Measurements from ENCODE around the gene TNIP1. TPM values are rescaled to one million over a fixed set of nuclear protein-coding genes. Genes with fewer than 3 reads are reported as not detected.

TNIP1 gene
- total RNA-seq, 3 donors from 2014 or later = 199 to 329 (median 211) TPM

DNA sequence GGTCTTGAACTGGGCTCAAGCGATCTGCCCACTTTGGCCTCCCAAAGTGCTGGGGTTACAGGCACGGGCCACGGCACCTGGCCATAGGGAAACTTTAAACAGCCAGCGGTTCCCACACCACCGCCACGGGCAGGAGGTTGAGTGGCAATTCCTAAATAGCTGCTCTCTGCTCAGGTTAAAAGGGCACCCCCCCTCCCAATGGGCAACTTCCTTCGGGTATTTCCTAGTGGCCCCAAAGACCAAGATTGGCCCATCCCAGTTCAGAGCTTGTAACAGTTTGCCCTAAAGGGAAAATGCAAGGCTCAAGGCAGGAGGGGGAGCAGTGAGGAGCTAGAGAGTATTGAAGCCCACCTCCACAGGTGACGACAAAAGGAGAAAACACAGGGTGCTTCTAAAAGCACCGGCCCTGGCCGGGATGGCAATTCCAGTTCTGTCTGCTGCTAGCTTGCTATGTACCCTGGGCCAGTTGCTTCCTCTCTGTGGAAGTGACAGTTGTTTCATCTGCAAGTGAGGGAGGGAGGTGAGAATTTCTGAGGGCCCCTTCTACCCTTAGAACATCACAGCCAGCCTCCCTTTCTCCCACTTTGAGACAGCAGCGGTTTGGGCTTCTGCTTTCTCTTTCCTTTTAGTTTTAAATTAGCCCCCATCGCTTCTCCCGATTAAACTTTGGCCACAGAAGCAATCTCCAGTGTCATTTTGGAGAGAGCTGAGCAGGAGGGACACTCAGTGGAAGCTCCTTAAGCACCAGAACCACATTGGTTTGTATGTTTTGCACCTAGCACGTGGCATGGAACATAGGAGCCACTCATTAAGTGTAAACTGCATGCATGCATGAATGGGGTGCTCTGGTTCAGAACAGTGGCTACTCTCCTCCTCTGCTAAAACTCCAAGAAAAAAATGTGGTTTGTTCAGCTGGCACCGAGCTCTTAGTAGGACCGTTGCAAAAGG lies 17.3 kb upstream of the TNIP1 start:
- DNase-seq (no peak), ATAC-seq (peak; percentile 72 to 81)
- Mint-ChIP-seq H3K9me3 (no peaks in the 10 kb centered on the region), H3K36me3 (ENCODE audit: insufficient read depth) (peaks cover 19% of the 10 kb centered on the region), H3K4me3 (peak overlapping the region; percentile 41), H3K4me1 (ENCODE audit: low read depth) (peaks cover 67% of the 10 kb centered on the region), H3K27me3 (ENCODE audit: low read depth) (no peaks in the 10 kb centered on the region)

DNA sequence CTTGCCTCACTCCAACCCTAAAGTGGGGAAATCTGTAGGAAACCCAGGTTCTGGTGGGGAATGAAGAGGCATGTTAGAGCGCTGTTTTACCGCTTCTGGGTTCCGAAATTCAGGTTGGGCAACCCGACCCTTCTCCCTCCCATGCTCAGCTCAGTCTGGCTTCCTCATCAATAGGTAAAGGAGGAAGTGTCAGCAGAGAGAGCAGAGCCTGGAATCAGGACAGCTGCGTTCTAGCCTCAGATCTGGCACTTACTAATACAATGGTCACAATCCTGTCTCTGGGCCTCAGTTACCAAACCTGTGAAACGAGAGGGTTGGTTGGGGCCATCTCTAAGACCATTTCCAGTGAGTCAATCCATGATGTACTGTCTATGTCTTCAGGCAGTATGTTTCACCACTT lies 16.2 kb upstream of the TNIP1 start:
- no peak for DNase-seq
- H3K4me1 Mint-ChIP-seq (ENCODE audit: low read depth) = peaks cover 73% of the 10 kb centered on the region
- H3K9me3 Mint-ChIP-seq = no peaks in the 10 kb centered on the region
- H3K4me3 Mint-ChIP-seq = no peak overlapping the region
- H3K36me3 Mint-ChIP-seq (ENCODE audit: insufficient read depth) = peaks cover 16% of the 10 kb centered on the region
- no peak for ATAC-seq
- no peaks in the 10 kb centered on the region for H3K27me3 Mint-ChIP-seq (ENCODE audit: low read depth)

DNA sequence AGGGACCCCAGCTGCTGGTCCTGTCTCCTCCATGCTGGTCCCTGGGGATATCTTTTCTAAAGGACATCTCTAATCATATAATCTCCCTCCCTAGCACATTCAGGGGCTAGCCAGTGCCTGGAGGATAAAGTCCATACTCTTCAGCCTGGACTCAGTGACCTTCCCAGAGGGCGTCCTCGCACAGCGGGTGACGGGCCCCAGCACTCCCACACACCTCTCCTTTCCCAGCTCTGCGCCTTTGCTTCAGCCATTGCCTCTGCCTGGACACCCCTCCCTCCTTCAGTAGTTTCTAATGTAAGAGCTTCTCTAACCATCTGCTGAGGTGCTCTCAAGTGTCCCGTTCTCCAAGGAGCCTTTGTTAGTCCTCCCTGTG lies 15.2 kb upstream of the TNIP1 start:
- ATAC-seq (no peak), DNase-seq (no peak)
- no peaks in the 10 kb centered on the region for H3K27me3 Mint-ChIP-seq (ENCODE audit: low read depth)
- no peak overlapping the region for H3K4me3 Mint-ChIP-seq
- no peaks in the 10 kb centered on the region for H3K9me3 Mint-ChIP-seq
- peaks cover 78% of the 10 kb centered on the region for H3K4me1 Mint-ChIP-seq (ENCODE audit: low read depth)
- H3K36me3 Mint-ChIP-seq (ENCODE audit: insufficient read depth) = peaks cover 16% of the 10 kb centered on the region

DNA sequence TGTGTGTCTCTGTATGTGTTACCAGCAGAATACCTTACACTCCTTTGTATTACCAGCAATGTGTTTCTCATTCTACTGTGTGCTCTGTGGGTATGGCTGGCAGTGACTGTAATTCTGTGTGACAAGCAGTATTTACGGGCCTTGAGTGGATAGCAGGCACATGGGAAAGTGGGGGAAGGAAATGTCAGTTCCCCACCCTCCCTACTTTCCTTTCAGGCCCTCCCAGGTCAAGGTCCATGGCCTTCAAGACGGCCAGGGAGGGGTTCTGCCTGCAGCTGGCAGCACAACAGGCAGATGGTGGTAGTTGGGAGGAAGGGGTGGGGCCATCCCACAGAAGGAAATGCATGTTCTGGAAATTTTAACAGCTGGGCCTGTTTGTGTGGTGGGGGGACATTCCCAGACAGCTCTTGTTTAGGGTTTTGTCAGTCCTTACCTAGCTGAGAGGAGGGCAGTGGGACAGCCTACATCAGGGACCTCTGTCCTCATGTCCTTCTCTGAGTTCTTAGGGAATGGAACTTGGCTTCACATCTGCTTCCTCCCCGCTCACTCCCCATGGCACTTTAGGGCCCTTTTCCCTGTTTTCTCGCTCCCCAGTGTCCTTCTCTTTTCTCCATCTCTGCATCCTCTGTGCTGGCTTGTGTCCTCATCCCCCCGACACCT lies 14.6 kb upstream of the TNIP1 start:
- H3K9me3 Mint-ChIP-seq = no peaks in the 10 kb centered on the region
- no peak for DNase-seq
- peaks cover 13% of the 10 kb centered on the region for H3K36me3 Mint-ChIP-seq (ENCODE audit: insufficient read depth)
- H3K4me1 Mint-ChIP-seq (ENCODE audit: low read depth) = peaks cover 80% of the 10 kb centered on the region
- no peak overlapping the region for H3K4me3 Mint-ChIP-seq
- ATAC-seq = no peak
- no peaks in the 10 kb centered on the region for H3K27me3 Mint-ChIP-seq (ENCODE audit: low read depth)

DNA sequence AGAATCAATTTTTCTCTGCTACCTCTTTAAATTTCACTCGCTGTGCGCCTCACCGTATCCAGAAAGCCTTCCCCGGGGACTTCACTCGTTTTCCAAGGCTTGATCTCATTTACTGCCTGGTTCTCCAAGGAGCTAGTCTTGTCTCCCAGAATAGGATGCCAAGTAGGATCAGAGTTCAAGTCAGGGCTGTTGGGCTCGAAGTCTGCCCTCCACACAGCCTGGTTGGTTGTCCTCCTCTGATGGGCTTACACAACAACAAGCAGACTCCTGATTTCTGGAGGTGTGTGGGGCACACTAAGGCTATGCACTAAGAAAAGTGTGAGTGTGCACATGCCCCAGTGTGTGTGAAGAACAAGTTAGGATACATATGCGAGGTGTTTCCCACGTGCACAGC lies 14.0 kb upstream of the TNIP1 start:
- DNase-seq = no peak
- Mint-ChIP-seq H3K4me1 (ENCODE audit: low read depth) (peaks cover 78% of the 10 kb centered on the region), H3K36me3 (ENCODE audit: insufficient read depth) (peaks cover 8% of the 10 kb centered on the region), H3K9me3 (no peaks in the 10 kb centered on the region), H3K27me3 (ENCODE audit: low read depth) (no peaks in the 10 kb centered on the region), H3K4me3 (peak overlapping the region; percentile 69)
- no peak for ATAC-seq

DNA sequence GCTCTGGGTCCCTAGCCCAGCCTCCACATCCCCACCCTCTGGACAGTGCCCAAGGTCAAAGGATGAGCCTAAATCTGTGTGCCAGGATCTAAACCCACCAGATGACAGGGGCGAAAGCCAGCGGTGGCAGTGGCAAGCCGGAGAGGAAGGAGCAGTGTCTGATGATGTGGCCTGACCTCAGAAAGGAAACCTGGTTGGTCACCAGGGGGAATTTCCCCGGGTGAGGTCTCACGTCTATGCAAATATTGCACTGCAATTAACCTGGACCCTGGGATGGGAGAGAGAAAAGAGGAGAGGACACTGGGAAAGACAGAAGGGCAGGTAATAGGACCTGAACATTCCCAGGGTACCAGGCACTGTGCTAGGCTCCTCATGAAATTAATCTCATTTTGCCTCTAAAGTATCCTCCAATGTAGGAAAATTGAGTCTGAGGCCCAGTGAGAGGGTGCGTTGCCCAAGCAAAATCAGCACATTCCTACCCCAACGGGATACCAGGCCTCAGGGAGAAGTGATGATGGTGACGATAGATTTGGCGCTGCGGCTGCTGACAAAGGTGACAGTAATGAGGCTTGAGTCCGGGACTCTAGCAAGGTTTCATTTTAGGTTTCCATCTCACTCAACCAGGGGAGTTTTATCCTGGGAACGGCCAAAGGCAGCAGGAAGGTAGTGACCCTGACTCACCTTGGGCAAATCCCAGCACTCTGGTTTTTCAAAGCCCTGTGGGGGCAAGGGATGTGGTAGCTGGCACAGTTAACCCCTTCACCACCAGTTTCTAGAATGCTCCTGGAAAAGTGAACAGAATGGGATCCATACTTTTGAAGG lies 13.4 kb upstream of the TNIP1 start:
- no peaks in the 10 kb centered on the region for H3K27me3 Mint-ChIP-seq (ENCODE audit: low read depth)
- DNase-seq (peak; percentile 35), ATAC-seq (peak; percentile 67 to 70)
- H3K4me1 Mint-ChIP-seq (ENCODE audit: low read depth) = peaks cover 73% of the 10 kb centered on the region
- H3K4me3 Mint-ChIP-seq = peak overlapping the region; percentile 69
- peaks cover 4% of the 10 kb centered on the region for H3K36me3 Mint-ChIP-seq (ENCODE audit: insufficient read depth)
- H3K9me3 Mint-ChIP-seq = no peaks in the 10 kb centered on the region

DNA sequence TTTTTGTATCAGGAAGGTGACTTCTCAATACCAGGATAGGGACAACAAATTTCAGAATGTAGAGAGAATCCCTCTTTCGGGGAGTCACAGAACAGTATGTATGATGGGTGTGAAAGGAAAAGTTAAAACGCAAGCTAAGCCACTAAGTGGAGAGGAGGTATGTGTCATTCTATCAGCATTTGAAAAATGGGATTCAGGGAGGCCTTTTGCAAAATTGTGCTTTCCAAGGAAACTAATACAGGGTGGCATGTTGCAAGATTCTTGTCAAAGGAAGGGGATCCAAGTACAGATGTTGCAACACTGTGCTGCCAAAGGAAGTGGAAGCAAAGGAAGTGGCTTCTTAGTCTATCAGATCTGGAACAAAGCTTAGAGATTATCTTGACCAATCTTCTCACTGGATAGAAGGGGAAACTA lies 12.6 kb upstream of the TNIP1 start:
- Mint-ChIP-seq H3K4me3 (peak overlapping the region; percentile 69), H3K36me3 (ENCODE audit: insufficient read depth) (no peaks in the 10 kb centered on the region), H3K27me3 (ENCODE audit: low read depth) (no peaks in the 10 kb centered on the region), H3K4me1 (ENCODE audit: low read depth) (peaks cover 65% of the 10 kb centered on the region), H3K9me3 (no peaks in the 10 kb centered on the region)
- DNase-seq (no peak), ATAC-seq (peak in 1 of 2 donors; percentile 7)

DNA sequence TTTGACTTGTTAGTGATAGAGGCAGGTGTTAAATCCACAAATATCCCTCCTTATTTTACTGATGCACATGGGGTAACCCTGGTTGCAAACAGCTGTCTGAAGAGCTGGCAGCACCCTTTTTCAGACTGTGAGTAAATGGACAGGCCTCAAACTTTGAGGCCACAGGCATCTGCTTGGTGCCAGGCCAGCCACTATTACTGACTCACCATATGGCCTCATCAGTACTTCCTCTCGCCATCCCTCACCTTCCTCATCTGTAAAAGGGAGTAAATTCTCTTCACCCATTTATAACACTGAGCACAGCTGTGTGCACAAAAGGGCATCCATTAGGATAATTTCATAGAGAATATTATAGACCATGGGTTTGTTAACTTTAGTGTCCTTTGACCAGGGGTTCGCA lies 11.9 kb upstream of the TNIP1 start:
- Mint-ChIP-seq H3K4me3 (no peak overlapping the region), H3K4me1 (ENCODE audit: low read depth) (peaks cover 58% of the 10 kb centered on the region), H3K9me3 (no peaks in the 10 kb centered on the region), H3K27me3 (ENCODE audit: low read depth) (no peaks in the 10 kb centered on the region), H3K36me3 (ENCODE audit: insufficient read depth) (no peaks in the 10 kb centered on the region)
- no peak for DNase-seq
- ATAC-seq = no peak

DNA sequence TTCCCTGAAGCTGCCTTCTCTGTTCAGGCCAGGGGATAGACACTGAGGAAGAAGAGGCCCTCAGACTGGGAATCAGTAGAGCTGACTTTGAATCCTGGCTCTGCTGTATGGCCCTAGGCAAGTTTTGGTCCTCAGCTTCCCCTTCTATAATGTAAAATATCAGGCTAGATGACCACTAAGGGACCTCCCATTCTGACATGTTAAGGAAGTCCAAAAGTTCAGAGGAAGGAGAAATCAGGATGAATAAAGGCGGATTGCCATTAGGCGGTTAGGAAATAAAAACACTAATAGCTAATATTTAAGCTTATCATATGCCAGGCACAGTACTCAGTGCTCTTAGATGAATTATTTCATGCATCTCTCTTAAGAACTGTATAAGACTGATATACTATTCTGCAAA lies 8.9 kb upstream of the TNIP1 start:
- H3K9me3 Mint-ChIP-seq = no peaks in the 10 kb centered on the region
- H3K4me1 Mint-ChIP-seq (ENCODE audit: low read depth) = peaks cover 58% of the 10 kb centered on the region
- H3K36me3 Mint-ChIP-seq (ENCODE audit: insufficient read depth) = no peaks in the 10 kb centered on the region
- ATAC-seq (no peak), DNase-seq (no peak)
- H3K4me3 Mint-ChIP-seq = no peak overlapping the region
- H3K27me3 Mint-ChIP-seq (ENCODE audit: low read depth) = no peaks in the 10 kb centered on the region

DNA sequence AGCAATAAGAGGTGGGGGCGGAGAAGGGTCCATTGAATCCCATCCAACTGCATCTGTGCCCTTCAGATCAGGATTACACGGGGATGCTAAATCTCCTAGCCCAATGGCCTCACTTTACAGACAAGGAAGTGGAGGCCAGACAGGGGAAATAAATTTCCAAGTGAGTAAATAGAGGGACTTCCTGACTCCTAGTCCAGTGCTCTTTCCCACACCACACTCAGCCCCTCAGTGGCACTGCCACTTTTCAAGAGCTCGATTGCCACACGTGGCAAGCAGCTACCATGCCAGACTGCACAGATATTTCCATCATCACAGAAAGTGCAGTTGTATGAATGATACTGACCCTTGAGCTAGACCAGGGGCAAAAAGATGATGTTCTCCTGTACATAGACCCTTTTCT lies 8.2 kb upstream of the TNIP1 start:
- H3K9me3 Mint-ChIP-seq = no peaks in the 10 kb centered on the region
- no peaks in the 10 kb centered on the region for H3K27me3 Mint-ChIP-seq (ENCODE audit: low read depth)
- ATAC-seq (no peak), DNase-seq (no peak)
- H3K4me1 Mint-ChIP-seq (ENCODE audit: low read depth) = peaks cover 56% of the 10 kb centered on the region
- no peaks in the 10 kb centered on the region for H3K36me3 Mint-ChIP-seq (ENCODE audit: insufficient read depth)
- no peak overlapping the region for H3K4me3 Mint-ChIP-seq

DNA sequence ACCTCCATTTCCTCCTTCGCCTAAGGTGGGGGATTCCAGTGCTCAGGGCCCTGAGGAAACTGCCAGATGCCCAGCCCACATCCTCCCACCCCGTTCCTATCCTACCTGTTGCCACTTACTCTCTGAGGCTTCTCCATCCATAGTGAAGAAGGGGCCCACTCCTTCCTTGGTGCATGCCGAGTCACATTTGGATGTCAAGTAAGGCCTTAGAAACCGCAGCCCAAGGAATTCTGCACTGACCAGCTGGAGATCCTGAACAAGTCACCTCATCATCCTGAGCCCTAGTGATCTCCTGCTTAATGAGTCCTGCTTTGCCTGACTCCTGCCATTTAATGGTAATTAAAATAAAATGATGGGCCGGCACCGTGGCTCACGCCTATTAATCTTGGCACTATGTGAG lies 6.7 kb upstream of the TNIP1 start:
- Mint-ChIP-seq H3K9me3 (no peaks in the 10 kb centered on the region), H3K36me3 (ENCODE audit: insufficient read depth) (no peaks in the 10 kb centered on the region), H3K4me3 (peak overlapping the region; percentile 82), H3K4me1 (ENCODE audit: low read depth) (peaks cover 56% of the 10 kb centered on the region), H3K27me3 (ENCODE audit: low read depth) (no peaks in the 10 kb centered on the region)
- ATAC-seq (no peak), DNase-seq (no peak)

DNA sequence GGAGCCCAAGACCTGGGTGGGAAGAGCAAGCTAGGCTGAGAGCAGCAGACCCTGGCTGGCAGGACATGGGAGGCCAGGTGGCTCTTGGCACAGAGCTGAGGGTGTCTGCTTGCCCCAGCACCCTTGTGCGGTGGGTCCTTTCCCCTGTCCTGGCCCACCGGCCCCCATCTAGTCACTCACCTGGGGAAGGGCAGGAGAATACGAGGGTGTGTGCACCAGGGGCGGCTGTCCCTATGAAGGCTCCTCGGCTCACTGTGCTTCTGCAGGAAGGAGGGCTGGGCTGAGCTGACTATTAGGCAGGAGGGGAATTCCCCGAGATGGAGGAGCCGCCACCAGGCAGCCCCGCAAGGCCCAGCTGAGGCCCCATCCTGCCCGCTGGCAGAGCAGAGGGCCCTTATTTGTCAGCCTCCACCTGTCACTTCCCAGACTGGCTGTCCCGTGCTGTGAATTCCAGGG lies 6.1 kb upstream of the TNIP1 start:
- no peaks in the 10 kb centered on the region for H3K36me3 Mint-ChIP-seq (ENCODE audit: insufficient read depth)

DNA sequence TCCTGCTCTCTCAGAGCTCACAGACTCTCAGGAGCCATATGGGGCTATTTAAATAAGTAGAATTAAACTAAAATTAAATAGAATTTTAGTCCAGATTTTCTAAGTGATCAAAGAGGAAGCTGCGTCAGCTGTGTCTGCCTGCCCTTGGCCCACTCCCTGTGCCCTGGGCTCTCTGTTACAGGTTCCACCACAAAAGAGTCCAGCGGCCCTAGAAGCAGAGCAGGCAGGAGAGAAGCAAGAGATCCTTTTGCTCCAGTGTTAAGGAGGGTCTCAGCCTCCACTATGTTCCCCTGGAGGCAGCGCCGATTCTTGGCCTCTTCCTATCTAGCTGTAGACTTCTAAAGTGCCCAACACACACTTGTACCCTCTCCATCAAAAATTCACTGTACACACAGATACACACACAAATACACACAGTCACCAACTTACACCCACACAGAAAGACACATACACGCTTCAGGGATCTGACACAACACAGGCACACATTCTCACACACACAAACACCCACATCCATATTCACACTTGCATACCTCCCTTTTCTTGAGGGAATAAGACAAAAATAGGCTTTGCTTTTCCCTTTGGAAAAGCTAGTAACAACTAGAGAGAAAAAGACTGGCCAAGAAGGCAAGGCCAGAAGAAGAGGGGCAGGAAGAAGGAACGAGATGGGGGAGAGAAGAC lies 5.5 kb upstream of the TNIP1 start:
- H3K4me1 Mint-ChIP-seq (ENCODE audit: low read depth) = peaks cover 60% of the 10 kb centered on the region
- no peaks in the 10 kb centered on the region for H3K36me3 Mint-ChIP-seq (ENCODE audit: insufficient read depth)
- no peak for DNase-seq
- peak overlapping the region; percentile 82 for H3K4me3 Mint-ChIP-seq
- no peaks in the 10 kb centered on the region for H3K9me3 Mint-ChIP-seq
- ATAC-seq = no peak
- H3K27me3 Mint-ChIP-seq (ENCODE audit: low read depth) = no peaks in the 10 kb centered on the region

More for the DNA sequence above, 6.1 kb upstream of the TNIP1 start:
- Mint-ChIP-seq H3K4me3 (peak overlapping the region; percentile 82), H3K4me1 (ENCODE audit: low read depth) (peaks cover 60% of the 10 kb centered on the region), H3K27me3 (ENCODE audit: low read depth) (no peaks in the 10 kb centered on the region), H3K9me3 (no peaks in the 10 kb centered on the region)
- DNase-seq (peak; percentile 56), ATAC-seq (peak; percentile 84 to 88)
